ENCODE measurements around the gene LYRM4. TPM values are rescaled to one million over a fixed set of nuclear protein-coding genes. Genes with fewer than 3 reads are reported as not detected.

Gene LYRM4
- total RNA-seq, 1 donor: 16.6 TPM

DNA sequence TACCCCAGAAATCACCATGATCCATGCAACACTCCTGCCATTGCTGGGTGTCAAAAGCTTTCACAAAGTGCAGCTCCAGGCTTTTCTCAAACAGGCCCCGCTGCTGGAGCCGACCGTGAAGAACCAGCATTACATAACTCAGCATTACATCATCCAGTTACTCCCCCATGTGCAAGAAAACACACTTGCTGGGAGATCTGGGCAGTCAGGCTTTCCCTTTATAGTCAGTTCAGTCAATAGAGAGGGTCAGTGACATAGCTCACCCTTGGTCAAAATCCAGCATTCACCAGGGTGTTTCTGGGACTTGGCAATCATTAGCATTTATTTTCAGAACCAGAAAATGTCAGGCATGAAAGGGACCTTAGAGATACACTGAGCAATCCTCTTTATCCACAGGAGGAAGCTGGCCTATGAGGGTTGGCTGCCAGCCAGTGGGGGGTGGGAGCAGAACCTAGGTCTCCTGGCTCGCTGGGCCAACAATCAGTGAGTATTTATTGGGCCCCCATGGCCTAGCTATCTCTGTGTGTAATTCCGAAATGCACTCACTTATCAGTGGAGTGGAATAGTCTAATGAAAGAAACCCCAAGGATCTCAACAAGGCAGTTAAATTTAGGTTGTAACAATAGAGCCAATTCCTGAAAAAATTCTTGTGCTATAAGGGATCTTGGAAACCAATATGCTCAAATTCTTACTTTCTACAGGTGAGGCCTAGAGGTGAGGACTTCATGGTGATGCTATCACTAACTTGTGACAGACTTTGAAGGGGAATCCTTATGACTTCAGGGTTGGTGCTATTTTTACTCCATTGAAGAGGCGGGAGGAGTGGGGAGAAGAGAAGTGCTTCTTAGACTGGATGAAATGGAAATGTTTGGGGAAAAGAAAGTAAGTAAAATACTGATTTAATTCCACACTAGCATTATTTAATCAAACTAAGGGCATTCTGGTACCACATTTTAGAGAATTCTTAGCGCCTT lies 54.6 kb downstream of the LYRM4 start:
- Histone ChIP-seq H3K79me2 (ENCODE audit: insufficient read depth, low read length) (no peaks in the 10 kb centered on the region), H3K27ac (ENCODE audit: low read depth, low read length) (peak overlapping the region; percentile 12), H3K4me2 (ENCODE audit: insufficient read depth, low read length) (peak overlapping the region; percentile 19), H3K36me3 (ENCODE audit: insufficient read depth, low read length) (no peaks in the 10 kb centered on the region), H2AFZ (ENCODE audit: low read length) (no peak overlapping the region), H4K20me1 (ENCODE audit: insufficient read depth, low read length) (no peaks in the 10 kb centered on the region), H3K4me1 (ENCODE audit: insufficient read depth, low read length) (peaks cover 35% of the 10 kb centered on the region), H3K27me3 (ENCODE audit: insufficient read depth, low read length) (no peaks in the 10 kb centered on the region), H3K4me3 (ENCODE audit: insufficient read depth, low read length) (no peak overlapping the region), H3K9me3 (ENCODE audit: low read depth, low read length) (no peaks in the 10 kb centered on the region)
- TF ChIP-seq, protein P1, sequence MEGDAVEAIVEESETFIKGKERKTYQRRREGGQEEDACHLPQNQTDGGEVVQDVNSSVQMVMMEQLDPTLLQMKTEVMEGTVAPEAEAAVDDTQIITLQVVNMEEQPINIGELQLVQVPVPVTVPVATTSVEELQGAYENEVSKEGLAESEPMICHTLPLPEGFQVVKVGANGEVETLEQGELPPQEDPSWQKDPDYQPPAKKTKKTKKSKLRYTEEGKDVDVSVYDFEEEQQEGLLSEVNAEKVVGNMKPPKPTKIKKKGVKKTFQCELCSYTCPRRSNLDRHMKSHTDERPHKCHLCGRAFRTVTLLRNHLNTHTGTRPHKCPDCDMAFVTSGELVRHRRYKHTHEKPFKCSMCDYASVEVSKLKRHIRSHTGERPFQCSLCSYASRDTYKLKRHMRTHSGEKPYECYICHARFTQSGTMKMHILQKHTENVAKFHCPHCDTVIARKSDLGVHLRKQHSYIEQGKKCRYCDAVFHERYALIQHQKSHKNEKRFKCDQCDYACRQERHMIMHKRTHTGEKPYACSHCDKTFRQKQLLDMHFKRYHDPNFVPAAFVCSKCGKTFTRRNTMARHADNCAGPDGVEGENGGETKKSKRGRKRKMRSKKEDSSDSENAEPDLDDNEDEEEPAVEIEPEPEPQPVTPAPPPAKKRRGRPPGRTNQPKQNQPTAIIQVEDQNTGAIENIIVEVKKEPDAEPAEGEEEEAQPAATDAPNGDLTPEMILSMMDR (IDR thresholded peaks at IDR 0.05; ENCODE audit: extremely low read depth, low read depth, low read length): no peak
- no peak for DNase-seq (ENCODE audit: insufficient read length, low spot score, missing footprints)

DNA sequence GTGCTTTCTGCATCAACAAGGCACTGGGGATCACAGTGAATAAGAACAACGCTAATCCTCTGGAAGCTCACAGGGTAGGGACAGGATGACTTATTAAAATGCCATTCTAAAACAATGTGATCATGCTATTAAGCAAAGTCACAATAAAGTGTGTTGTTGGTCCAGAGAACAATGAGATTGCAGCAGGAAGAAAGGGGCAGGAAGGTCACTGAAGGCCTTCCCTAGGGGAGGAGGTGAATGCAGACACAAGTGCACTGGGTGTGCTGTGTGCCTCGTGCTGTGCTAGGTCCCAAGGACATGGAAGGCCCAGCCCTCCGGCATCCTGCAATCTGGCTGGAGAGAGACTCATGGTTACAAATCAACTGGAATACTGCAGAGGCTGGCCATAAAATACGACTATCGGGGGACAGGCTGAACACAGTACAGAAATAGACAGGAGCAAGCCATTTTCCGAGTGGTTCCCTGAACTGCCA lies 55.7 kb downstream of the LYRM4 start:
- Histone ChIP-seq H3K36me3 (ENCODE audit: insufficient read depth, low read length) (no peaks in the 10 kb centered on the region), H3K27me3 (ENCODE audit: insufficient read depth, low read length) (no peaks in the 10 kb centered on the region), H4K20me1 (ENCODE audit: insufficient read depth, low read length) (peaks cover 2% of the 10 kb centered on the region), H2AFZ (ENCODE audit: low read length) (no peak overlapping the region), H3K4me3 (ENCODE audit: insufficient read depth, low read length) (no peak overlapping the region), H3K79me2 (ENCODE audit: insufficient read depth, low read length) (no peaks in the 10 kb centered on the region), H3K4me2 (ENCODE audit: insufficient read depth, low read length) (no peak overlapping the region), H3K4me1 (ENCODE audit: insufficient read depth, low read length) (peaks cover 41% of the 10 kb centered on the region), H3K9me3 (ENCODE audit: low read depth, low read length) (no peaks in the 10 kb centered on the region), H3K27ac (ENCODE audit: low read depth, low read length) (peak overlapping the region; percentile 12)
- TF ChIP-seq, protein P1 (IDR thresholded peaks at IDR 0.05; ENCODE audit: extremely low read depth, low read depth, low read length): no peak
- no peak for DNase-seq (ENCODE audit: insufficient read length, low spot score, missing footprints)

DNA sequence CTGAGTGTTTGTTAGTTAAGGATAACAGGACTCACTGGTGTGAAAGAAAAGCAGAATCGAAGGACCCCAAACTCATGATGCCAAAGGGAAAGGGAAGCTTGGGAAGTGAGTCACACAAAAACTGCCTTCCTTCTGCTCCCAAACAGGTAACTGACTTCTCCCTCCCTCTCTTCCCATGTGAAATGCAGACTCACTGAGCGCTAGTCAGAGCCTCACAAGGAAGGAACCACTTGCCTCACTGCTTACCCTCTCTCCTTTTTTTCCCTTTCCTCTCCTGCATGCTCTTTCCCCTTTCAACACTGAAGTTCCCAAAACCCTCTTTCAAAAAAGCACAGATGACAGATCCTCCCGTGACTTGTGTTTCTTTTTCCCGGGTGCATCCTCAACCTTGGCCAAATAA lies 56.4 kb downstream of the LYRM4 start:
- no peaks in the 10 kb centered on the region for H3K9me3 ChIP-seq (ENCODE audit: low read depth, low read length)
- H2AFZ ChIP-seq (ENCODE audit: low read length): no peak overlapping the region
- TF ChIP-seq, protein P1 (IDR thresholded peaks at IDR 0.05; ENCODE audit: extremely low read depth, low read depth, low read length): no peak
- no peak for DNase-seq (ENCODE audit: insufficient read length, low spot score, missing footprints)
- H3K27me3 ChIP-seq (ENCODE audit: insufficient read depth, low read length): no peaks in the 10 kb centered on the region
- peaks cover 41% of the 10 kb centered on the region for H3K4me1 ChIP-seq (ENCODE audit: insufficient read depth, low read length)
- H3K4me2 ChIP-seq (ENCODE audit: insufficient read depth, low read length): no peak overlapping the region
- no peaks in the 10 kb centered on the region for H3K36me3 ChIP-seq (ENCODE audit: insufficient read depth, low read length)
- no peak overlapping the region for H3K27ac ChIP-seq (ENCODE audit: low read depth, low read length)
- no peaks in the 10 kb centered on the region for H3K79me2 ChIP-seq (ENCODE audit: insufficient read depth, low read length)
- H3K4me3 ChIP-seq (ENCODE audit: insufficient read depth, low read length): no peak overlapping the region
- H4K20me1 ChIP-seq (ENCODE audit: insufficient read depth, low read length): peaks cover 3% of the 10 kb centered on the region

DNA sequence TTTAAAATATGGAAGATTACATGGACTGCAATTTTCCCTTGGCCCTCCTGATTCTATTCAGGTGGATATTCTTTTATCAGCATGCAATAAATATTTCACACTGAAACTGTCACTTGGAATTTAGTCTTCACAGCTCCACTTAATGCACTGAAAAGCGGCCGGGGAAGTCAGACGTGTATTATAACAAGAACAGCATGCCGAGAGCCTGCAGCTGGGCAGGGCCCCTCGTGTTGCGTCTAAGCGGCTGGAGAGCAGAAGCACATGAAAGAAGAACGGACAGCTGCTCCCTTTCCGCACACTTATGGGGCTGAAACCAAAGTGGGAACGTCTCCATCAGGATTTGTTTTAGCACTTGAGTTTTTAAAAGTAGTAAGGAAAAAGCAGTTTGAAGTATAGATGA lies 57.2 kb downstream of the LYRM4 start:
- TF ChIP-seq, protein P1 (IDR thresholded peaks at IDR 0.05; ENCODE audit: extremely low read depth, low read depth, low read length): no peak
- Histone ChIP-seq H3K4me1 (ENCODE audit: insufficient read depth, low read length) (peaks cover 39% of the 10 kb centered on the region), H3K4me2 (ENCODE audit: insufficient read depth, low read length) (no peak overlapping the region), H4K20me1 (ENCODE audit: insufficient read depth, low read length) (peaks cover 3% of the 10 kb centered on the region), H3K79me2 (ENCODE audit: insufficient read depth, low read length) (no peaks in the 10 kb centered on the region), H3K36me3 (ENCODE audit: insufficient read depth, low read length) (no peaks in the 10 kb centered on the region), H3K27ac (ENCODE audit: low read depth, low read length) (no peak overlapping the region), H3K4me3 (ENCODE audit: insufficient read depth, low read length) (no peak overlapping the region), H3K9me3 (ENCODE audit: low read depth, low read length) (no peaks in the 10 kb centered on the region), H3K27me3 (ENCODE audit: insufficient read depth, low read length) (no peaks in the 10 kb centered on the region), H2AFZ (ENCODE audit: low read length) (no peak overlapping the region)
- no peak for DNase-seq (ENCODE audit: insufficient read length, low spot score, missing footprints)
